8988T (cell line): ENCODE results near the gene BANP.
A peak's percentile ranks its signal among the peaks of the same experiment; 100 is the strongest.
"Not testable (repeated sequence)": the region's sequence is repeated elsewhere in the genome, so short reads cannot be mapped to it uniquely, and the experiment has no call there.

ENCODE experiments used
- DNase-seq: peaks from one replicate; pipeline ENCODE4 v3.0.0; 2011

BANP gene

DNA sequence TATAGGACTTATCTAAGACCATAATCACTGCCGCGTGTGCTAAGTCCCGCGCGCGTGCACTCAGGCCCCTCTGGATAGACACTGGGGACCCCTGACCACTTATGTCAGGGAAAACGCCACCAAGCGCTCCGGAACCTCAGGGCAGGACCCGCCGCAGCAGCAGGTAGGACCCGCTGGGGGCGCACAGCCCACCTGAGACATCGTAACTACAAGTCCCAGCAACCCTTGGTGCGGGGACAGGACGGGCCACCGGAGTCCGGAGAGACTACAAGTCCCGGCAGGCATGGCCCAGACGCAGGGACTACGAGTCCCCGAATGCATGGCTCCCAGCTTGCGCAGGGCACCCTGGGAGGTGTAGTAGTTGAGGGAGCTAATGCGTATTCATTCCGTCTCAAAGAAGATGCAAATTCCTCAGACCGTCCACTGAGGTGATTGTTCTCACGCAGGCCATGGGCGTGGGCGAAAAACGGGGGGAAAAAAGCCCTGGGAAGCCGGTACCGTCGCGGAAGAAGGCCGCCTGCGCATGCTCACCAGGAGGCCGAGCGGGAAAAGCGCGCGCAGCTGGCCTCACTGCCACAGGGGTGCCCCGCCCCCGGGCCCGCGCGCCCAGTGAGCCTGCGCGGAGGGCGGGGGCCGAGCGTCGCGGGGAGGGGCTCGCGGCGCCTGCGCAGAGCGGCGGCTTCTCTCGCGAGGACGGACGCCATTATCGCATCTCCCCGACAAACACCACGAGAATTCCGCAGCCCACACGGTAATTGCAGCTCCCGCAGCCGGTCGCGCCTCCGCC, at the start of gene BANP:
BANP (plus strand) TSS at position 670 of the 787 bp plus-strand sequence. CDS start 23,682 bp downstream, outside the sequence.
- DNase-seq: peak; percentile 99

DNA sequence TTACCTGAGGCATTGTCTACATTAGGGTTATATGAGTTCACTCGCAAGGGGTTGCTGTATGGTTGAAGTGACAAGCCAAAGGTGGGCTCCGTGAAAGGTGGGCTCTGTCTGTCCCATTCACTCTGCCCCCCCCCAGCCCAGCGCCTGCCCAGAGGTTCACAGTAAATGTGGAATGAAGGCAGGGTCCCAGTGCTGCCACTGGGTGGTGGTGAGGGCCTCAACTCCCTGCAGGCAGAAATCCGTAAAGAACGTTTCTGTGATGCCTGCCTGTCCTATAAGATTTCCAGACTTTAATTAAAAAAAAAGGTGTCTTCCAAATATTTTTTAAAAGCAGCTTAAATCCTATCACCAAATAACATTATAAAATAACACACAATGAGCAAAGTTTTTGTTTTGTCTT, 46.3 kb upstream of the BANP start:
- DNase-seq: not testable (repeated sequence)

GRCh38 chr16:87905521-87905920, 45.7 kb upstream of the BANP start:
- DNase-seq: not testable (repeated sequence)

DNA sequence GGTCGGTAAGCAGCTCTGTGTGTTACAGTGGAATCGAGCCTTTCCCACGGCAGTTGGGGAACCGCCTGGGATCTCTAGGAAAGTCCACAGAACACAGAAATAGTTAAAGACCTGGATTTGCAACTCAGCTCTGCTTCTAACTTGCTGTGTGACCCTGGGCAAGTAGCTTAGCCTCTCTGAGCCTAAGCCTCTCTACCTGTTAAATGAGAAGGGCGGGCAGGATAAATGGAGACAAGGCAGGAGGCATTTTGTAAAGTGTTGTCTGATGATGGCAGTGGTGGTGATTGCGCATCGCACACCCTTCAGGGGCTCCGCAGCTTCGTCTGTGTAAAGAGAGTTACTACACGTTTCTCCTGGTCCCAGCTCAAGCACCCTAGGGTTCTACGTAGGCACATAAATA, 43.1 kb upstream of the BANP start:
- DNase-seq: not testable (repeated sequence)

DNA sequence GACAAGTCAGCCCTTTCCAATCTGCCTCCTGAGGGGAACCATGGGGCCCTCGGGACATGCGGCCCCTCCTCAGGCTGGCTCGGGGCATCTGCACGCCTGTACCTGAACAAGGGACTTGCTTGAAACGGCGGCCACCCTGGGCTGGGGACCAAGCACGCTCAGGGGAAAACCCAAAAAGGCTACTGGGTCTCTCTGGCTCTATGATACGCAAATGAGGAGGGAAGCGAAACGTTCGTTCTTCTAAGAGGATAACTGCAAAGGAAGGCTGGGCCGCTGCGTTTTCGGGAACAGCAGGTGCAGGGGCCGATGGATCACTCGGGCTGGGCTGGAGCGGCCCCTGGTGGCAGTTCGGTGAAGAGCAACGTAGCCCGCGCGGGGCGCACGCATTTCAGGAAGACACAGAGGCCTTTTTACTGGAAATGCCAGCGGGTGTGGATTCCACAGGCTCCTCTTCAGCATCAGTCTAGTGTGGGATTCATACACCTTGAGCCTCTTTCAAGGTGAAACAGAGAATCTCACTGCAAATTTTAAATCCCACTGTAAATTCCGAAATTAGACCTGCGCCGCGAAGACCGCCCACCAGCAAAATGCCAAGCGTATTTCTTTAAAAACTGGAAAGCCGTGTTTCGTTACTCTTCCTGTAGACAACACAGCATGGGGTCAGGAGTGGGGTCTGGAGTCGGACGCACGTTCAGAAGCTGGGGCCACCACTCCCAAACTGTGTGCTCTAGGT, 41.9 kb upstream of the BANP start:
- DNase-seq: peak; percentile 93

DNA sequence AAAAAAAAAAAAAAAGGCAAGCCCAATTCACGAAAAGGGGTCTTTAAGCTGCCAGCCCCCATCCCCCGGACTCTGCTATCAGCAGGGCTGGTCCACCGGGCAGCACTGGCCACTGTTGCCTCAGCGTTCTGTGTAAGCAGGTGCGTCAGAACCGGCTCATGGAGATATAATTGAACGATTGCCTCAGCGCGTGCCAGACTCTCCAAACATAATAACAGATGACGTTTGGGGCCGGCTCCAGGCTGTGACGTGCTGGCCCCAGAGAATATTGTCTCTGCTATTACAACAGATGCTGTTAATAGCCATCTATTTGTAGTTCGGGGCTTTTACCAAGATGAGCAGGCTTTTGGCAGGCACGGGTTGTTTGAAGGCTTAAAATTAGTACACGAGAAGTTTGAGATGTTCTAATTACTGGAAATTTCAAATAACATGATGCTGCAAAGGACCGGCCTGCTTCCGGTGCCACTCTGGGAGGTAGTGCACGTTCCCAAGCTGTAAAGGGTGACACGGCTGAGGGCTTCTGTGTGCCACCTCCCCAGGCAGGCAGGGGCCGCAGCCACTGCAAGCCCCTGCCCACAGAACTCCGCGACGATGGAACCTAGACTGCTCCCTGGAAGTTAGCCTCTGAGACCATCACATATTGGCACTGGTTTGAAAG, 40.0 kb upstream of the BANP start:
- not testable (repeated sequence) for DNase-seq

GRCh38 chr16:87912691-87913090, 38.5 kb upstream of the BANP start:
- not testable (repeated sequence) for DNase-seq

- not testable (repeated sequence) for DNase-seq
Measured at GRCh38 chr16:87914021-87914725, 37.1 kb upstream of the BANP start.

GRCh38 chr16:87914812-87915211, 36.4 kb upstream of the BANP start:
- DNase-seq: no peak

DNA sequence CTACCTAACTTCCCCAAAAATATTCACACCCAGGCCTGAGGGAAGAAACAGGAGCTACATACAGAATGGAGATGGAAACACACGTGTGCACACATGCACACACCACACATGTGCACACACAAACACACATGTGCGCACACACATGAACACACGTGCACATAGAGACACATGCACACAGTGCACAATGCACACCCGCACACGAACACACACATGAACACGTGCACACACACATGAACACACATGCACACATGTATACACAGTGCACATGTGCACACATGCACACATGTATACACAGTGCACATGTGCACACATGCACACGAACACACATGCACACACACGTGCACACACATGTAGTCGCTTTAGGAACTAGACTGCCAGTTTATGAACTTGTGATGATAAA, 33.7 kb upstream of the BANP start:
- DNase-seq: no peak

DNA sequence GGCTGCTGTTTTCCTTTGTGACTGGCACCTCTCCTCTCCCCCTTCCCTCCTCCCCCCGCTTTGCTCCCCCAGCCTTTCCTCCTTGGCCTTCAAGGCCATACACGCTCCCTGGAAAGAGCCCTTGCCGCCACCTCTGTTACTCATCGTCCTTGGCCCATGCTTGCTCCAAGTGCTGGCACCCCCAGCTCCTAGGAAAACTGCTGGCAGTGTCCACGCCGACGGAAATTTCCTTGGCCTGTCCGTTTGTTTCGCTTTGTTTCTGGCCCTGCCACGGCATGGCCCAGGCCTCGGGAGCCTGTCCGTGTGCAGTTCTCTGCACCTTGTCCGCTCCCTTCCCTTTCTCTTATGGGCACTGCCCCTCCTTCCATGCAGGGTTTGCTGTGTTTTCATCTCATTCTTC, 32.9 kb upstream of the BANP start:
- no peak for DNase-seq

GRCh38 chr16:87918866-87919680, 32.2 kb upstream of the BANP start:
- no peak for DNase-seq

GRCh38 chr16:87919681-87919994, 31.6 kb upstream of the BANP start:
- DNase-seq: no peak

- no peak for DNase-seq
Measured at GRCh38 chr16:87921236-87921773, 29.9 kb upstream of the BANP start.

GRCh38 chr16:87922250-87922871, 28.9 kb upstream of the BANP start:
- no peak for DNase-seq

GRCh38 chr16:87924041-87924810, 27.0 kb upstream of the BANP start:
- no peak for DNase-seq

- no peak for DNase-seq
Measured at GRCh38 chr16:87924811-87925670, 26.2 kb upstream of the BANP start.

DNA sequence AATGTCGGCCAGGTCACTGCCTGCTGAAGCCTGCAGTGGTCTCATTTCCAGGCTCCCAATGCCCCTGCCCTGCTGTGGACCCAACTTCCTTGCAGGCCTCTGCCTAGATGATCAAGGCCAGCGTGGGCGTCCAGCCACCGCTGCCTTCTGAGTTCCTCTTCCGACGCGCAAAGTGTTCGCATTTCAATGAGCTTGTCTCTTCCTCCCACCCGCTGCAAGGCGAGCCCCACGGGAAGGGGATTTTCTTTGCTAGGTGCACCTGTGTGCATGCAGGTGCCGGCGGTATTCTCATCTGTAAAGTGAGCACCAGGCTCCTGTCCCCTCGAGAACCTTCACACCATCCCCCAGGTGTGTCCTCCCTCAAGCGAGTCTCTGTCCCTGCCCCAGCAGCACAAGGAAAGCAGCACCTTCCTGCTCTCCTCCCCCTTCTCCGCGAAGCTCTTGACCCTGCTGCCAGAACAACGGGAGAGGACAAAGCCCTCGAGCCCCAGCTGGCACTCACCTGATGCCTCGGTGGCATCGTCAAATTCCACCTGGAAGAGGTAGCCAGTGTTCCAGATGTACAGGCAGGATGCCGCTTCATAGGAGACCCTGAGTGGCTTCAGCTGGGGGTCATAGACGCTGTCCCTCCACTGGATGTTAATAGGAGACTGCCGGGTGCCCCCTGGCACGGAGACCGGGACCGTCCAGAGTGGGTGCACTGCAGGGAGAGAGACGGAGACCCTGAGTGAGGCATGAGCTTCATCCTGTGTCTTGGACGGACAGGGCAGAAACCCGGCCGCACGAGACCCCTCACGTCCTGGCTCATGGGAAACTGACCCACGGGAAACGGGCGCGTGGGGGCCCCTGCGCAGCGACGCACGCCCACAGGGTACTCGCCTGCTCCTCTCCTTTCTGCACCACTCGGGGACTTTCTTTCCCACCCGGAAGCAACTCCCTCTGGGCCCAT, 24.7 kb upstream of the BANP start:
- no peak for DNase-seq

GRCh38 chr16:87927195-87927562, 24.1 kb upstream of the BANP start:
- DNase-seq: no peak
